ENCODE results near the gene NTM.

The NTM gene

GRCh38 chr11:132254906-132255305 is 884.5 kb downstream of the NTM start:
- H3K4me3 ChIP-seq (ENCODE audit: insufficient read depth in 1 of 2, low read depth in 1 of 2, low read length in 2 of 2) = no peak overlapping the region
- no peaks in the 10 kb centered on the region for H3K27me3 ChIP-seq (ENCODE audit: control insufficient read depth in 1 of 2, insufficient read depth in 1 of 2, low read length in 2 of 2)
- H2AFZ ChIP-seq (ENCODE audit: low read depth, low read length) = no peak overlapping the region
- no peak overlapping the region for H2BK15ac ChIP-seq (ENCODE audit: low read depth, poor library complexity, severe bottlenecking)
- DNase-seq = no peak
- H3K23ac ChIP-seq (ENCODE audit: low read length in 2 of 2) = no peak overlapping the region
- H3K4me1 ChIP-seq (ENCODE audit: control insufficient read depth, insufficient read depth, low read depth, low read length) = no peaks in the 10 kb centered on the region
- H3K18ac ChIP-seq (ENCODE audit: low read depth in 1 of 2, low read length in 2 of 2) = no peak overlapping the region
- no peak overlapping the region for H2AK5ac ChIP-seq (ENCODE audit: low read length, severe bottlenecking)
- H2BK120ac ChIP-seq (ENCODE audit: low read depth, low read length) = no peak overlapping the region
- H2BK12ac ChIP-seq (ENCODE audit: low read length in 2 of 2) = no peak overlapping the region
- WGBS = 100% methylated on average over 1 of the region's 1 CpG
- no peak overlapping the region for H2BK5ac ChIP-seq (ENCODE audit: low read depth, low read length, poor library complexity, severe bottlenecking)
- no peak overlapping the region for H3K27ac ChIP-seq (ENCODE audit: low read length, poor library complexity, severe bottlenecking)
- H4K91ac ChIP-seq (ENCODE audit: low read length) = no peak overlapping the region
- no peak overlapping the region for H3K4ac ChIP-seq (ENCODE audit: low read depth in 1 of 2, low read length in 2 of 2)
- peaks cover 0 to 28% of the 10 kb centered on the region in 2 experiments for H3K36me3 ChIP-seq (ENCODE audit: control insufficient read depth in 1 of 2, insufficient read depth in 2 of 2, low read depth in 1 of 2, low read length in 2 of 2)
- H3K14ac ChIP-seq (ENCODE audit: low read length in 2 of 2) = no peak overlapping the region
- peaks cover 5% of the 10 kb centered on the region for H3K9me3 ChIP-seq (ENCODE audit: control insufficient read depth, low read length)
- no peak overlapping the region for H3K9ac ChIP-seq (ENCODE audit: low read length)
- H3K4me2 ChIP-seq (ENCODE audit: low read length, poor library complexity, severe bottlenecking) = no peak overlapping the region
- no peak overlapping the region for H4K8ac ChIP-seq (ENCODE audit: low read length)
- peaks cover 42% of the 10 kb centered on the region for H3K79me1 ChIP-seq (replicated peaks; ENCODE audit: low read length, poor library complexity, severe bottlenecking)

DNA sequence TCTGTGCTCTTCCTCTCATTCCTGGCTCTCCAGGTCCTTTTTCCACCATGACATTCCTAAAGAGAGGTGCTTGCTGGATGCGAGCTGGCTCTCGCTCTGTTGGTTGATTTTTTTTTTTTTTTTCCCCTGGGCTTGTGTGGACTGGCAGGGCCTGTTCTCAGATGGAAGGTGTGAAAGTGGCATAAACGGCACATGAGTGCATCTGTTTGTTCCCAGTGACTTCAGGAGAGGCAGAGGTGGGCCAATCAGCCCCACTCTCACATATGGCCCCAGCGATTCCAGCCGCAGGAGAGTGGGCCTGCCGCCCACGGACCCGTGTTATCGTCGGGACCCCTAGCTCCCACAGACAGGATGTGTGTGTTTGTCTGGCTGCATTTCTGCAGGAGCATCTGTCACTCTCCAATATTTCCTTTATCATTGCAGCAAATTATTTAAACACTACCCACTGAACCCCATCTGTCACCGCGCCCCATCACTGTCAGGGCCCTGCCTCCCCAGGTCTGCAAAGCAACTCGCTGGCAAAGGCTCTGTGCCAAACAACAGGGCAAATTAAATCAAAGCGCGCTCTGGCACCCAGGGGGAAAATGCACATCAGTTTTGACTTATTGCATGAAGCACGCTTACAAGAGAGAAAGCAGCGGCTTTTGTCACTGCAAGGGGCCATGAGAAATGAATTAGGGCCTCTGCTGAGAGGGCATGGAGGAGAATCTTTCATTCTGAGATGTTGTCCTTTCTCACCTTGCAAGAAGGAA is 886.3 kb downstream of the NTM start:
- Histone ChIP-seq H4K8ac (ENCODE audit: low read length) (no peak overlapping the region), H3K36me3 (ENCODE audit: control insufficient read depth in 1 of 2, insufficient read depth in 2 of 2, low read depth in 1 of 2, low read length in 2 of 2) (peaks cover 0 to 26% of the 10 kb centered on the region in 2 experiments), H3K18ac (ENCODE audit: low read depth in 1 of 2, low read length in 2 of 2) (no peak overlapping the region), H3K9ac (ENCODE audit: low read length) (no peak overlapping the region), H3K27me3 (ENCODE audit: control insufficient read depth in 1 of 2, insufficient read depth in 1 of 2, low read length in 2 of 2) (no peaks in the 10 kb centered on the region), H3K4me1 (ENCODE audit: control insufficient read depth, insufficient read depth, low read depth, low read length) (peaks cover 5% of the 10 kb centered on the region), H3K23ac (ENCODE audit: low read length in 2 of 2) (no peak overlapping the region), H3K4me3 (ENCODE audit: insufficient read depth in 1 of 2, low read depth in 1 of 2, low read length in 2 of 2) (no peak overlapping the region), H4K91ac (ENCODE audit: low read length) (no peak overlapping the region), H2BK120ac (ENCODE audit: low read depth, low read length) (no peak overlapping the region), H3K27ac (ENCODE audit: low read length, poor library complexity, severe bottlenecking) (no peak overlapping the region), H2BK5ac (ENCODE audit: low read depth, low read length, poor library complexity, severe bottlenecking) (no peak overlapping the region), H3K4ac (ENCODE audit: low read depth in 1 of 2, low read length in 2 of 2) (no peak overlapping the region), H2AK5ac (ENCODE audit: low read length, severe bottlenecking) (no peak overlapping the region), H2AFZ (ENCODE audit: low read depth, low read length) (no peak overlapping the region), H3K9me3 (ENCODE audit: control insufficient read depth, low read length) (no peaks in the 10 kb centered on the region), H2BK15ac (ENCODE audit: low read depth, poor library complexity, severe bottlenecking) (no peak overlapping the region), H3K14ac (ENCODE audit: low read length in 2 of 2) (no peak overlapping the region), H3K4me2 (ENCODE audit: low read length, poor library complexity, severe bottlenecking) (no peak overlapping the region), H2BK12ac (ENCODE audit: low read length in 2 of 2) (no peak overlapping the region), H3K79me1 (replicated peaks; ENCODE audit: low read length, poor library complexity, severe bottlenecking) (peaks cover 43% of the 10 kb centered on the region)
- WGBS = 91% methylated on average over 17 of the region's 17 CpGs
- no peak for DNase-seq

- no peak overlapping the region for H2BK12ac ChIP-seq (ENCODE audit: low read length in 2 of 2)
- no peak overlapping the region for H4K8ac ChIP-seq (ENCODE audit: low read length)
- H3K4me1 ChIP-seq (ENCODE audit: control insufficient read depth, insufficient read depth, low read depth, low read length) = peaks cover 8% of the 10 kb centered on the region
- H3K23ac ChIP-seq (ENCODE audit: low read length in 2 of 2) = no peak overlapping the region
- no peak overlapping the region for H2BK5ac ChIP-seq (ENCODE audit: low read depth, low read length, poor library complexity, severe bottlenecking)
- no peak overlapping the region for H3K9ac ChIP-seq (ENCODE audit: low read length)
- H3K4ac ChIP-seq (ENCODE audit: low read depth in 1 of 2, low read length in 2 of 2) = no peak overlapping the region
- H2AFZ ChIP-seq (ENCODE audit: low read depth, low read length) = no peak overlapping the region
- peaks cover 42% of the 10 kb centered on the region for H3K79me1 ChIP-seq (replicated peaks; ENCODE audit: low read length, poor library complexity, severe bottlenecking)
- H2BK15ac ChIP-seq (ENCODE audit: low read depth, poor library complexity, severe bottlenecking) = no peak overlapping the region
- H3K9me3 ChIP-seq (ENCODE audit: control insufficient read depth, low read length) = no peaks in the 10 kb centered on the region
- H2AK5ac ChIP-seq (ENCODE audit: low read length, severe bottlenecking) = no peak overlapping the region
- H2BK120ac ChIP-seq (ENCODE audit: low read depth, low read length) = no peak overlapping the region
- DNase-seq = no peak
- H3K14ac ChIP-seq (ENCODE audit: low read length in 2 of 2) = no peak overlapping the region
- H4K91ac ChIP-seq (ENCODE audit: low read length) = no peak overlapping the region
- H3K27me3 ChIP-seq (ENCODE audit: control insufficient read depth in 1 of 2, insufficient read depth in 1 of 2, low read length in 2 of 2) = no peaks in the 10 kb centered on the region
- no peak overlapping the region for H3K4me2 ChIP-seq (ENCODE audit: low read length, poor library complexity, severe bottlenecking)
- WGBS = 85% methylated on average over 5 of the region's 5 CpGs
- H3K27ac ChIP-seq (ENCODE audit: low read length, poor library complexity, severe bottlenecking) = no peak overlapping the region
- H3K4me3 ChIP-seq (ENCODE audit: insufficient read depth in 1 of 2, low read depth in 1 of 2, low read length in 2 of 2) = no peak overlapping the region
- peaks cover 0 to 23% of the 10 kb centered on the region in 2 experiments for H3K36me3 ChIP-seq (ENCODE audit: control insufficient read depth in 1 of 2, insufficient read depth in 2 of 2, low read depth in 1 of 2, low read length in 2 of 2)
- no peak overlapping the region for H3K18ac ChIP-seq (ENCODE audit: low read depth in 1 of 2, low read length in 2 of 2)
Observed at GRCh38 chr11:132257871-132258270, 887.5 kb downstream of the NTM start.

DNA sequence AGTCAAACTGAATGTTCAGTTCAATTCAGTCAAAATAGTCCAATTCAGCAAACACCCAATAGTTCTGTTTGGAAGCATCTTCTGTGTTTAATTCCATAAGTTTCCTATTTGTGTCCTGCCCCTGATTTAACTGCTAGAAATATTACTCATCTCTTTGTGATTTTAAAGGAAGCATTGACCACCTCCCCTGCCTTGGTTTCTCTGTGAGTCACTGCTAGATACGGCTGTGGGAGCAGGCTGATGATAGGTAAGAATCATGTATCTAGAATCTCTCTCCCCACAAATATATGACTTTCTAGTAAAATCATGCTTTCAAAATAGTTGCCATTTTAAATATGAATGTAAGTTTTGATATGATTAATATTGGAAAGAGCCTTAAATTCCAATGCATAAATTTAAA is 888.5 kb downstream of the NTM start:
- Histone ChIP-seq H3K14ac (ENCODE audit: low read length in 2 of 2) (no peak overlapping the region), H3K4me1 (ENCODE audit: control insufficient read depth, insufficient read depth, low read depth, low read length) (peaks cover 10% of the 10 kb centered on the region), H3K18ac (ENCODE audit: low read depth in 1 of 2, low read length in 2 of 2) (no peak overlapping the region), H4K8ac (ENCODE audit: low read length) (no peak overlapping the region), H3K27me3 (ENCODE audit: control insufficient read depth in 1 of 2, insufficient read depth in 1 of 2, low read length in 2 of 2) (no peaks in the 10 kb centered on the region), H3K9ac (ENCODE audit: low read length) (no peak overlapping the region), H3K36me3 (ENCODE audit: control insufficient read depth in 1 of 2, insufficient read depth in 2 of 2, low read depth in 1 of 2, low read length in 2 of 2) (peaks cover 0 to 23% of the 10 kb centered on the region in 2 experiments), H4K91ac (ENCODE audit: low read length) (no peak overlapping the region), H3K27ac (ENCODE audit: low read length, poor library complexity, severe bottlenecking) (no peak overlapping the region), H2BK15ac (ENCODE audit: low read depth, poor library complexity, severe bottlenecking) (no peak overlapping the region), H3K4ac (ENCODE audit: low read depth in 1 of 2, low read length in 2 of 2) (no peak overlapping the region), H3K79me1 (replicated peaks; ENCODE audit: low read length, poor library complexity, severe bottlenecking) (peaks cover 41% of the 10 kb centered on the region), H3K4me3 (ENCODE audit: insufficient read depth in 1 of 2, low read depth in 1 of 2, low read length in 2 of 2) (no peak overlapping the region), H2BK5ac (ENCODE audit: low read depth, low read length, poor library complexity, severe bottlenecking) (no peak overlapping the region), H2AK5ac (ENCODE audit: low read length, severe bottlenecking) (no peak overlapping the region), H2BK120ac (ENCODE audit: low read depth, low read length) (no peak overlapping the region), H2AFZ (ENCODE audit: low read depth, low read length) (no peak overlapping the region), H3K4me2 (ENCODE audit: low read length, poor library complexity, severe bottlenecking) (no peak overlapping the region), H2BK12ac (ENCODE audit: low read length in 2 of 2) (no peak overlapping the region), H3K23ac (ENCODE audit: low read length in 2 of 2) (no peak overlapping the region), H3K9me3 (ENCODE audit: control insufficient read depth, low read length) (no peaks in the 10 kb centered on the region)
- no CpG with 5 or more reads among the region's 1 CpG for WGBS
- no peak for DNase-seq

All from mesenchymal stem cell (in vitro differentiated cells and primary cell).